Measurements from ENCODE around the gene NUP188. TPM values are rescaled to one million over a fixed set of nuclear protein-coding genes. Genes with fewer than 3 reads are reported as not detected.

NUP188 gene
- total and polyA plus RNA-seq, 10 of the 15 experiments (the other 5 are each of a cell fraction or from before 2014, with no cell fraction given): 1.4 to 73.7 (median 48.9) TPM

DNA sequence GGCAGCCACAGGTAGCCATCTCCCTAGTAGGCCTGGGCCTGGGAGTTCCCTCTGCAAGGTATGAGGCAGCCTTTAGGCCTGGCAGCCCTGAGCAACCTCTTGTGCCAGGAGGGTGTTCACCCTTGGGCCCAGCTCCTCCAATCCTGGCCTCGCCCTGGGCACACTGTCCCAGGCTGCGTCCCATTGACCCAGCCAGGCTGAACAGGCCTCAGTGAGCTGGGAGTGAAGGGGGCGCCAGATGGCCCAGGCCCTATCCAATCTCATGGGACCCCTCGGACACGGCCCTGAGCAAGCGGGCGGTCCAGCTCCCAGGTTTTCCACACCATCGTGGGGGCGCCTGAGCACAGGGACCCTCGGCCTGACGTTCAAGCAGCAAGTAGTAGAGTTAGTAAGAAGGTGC is 66.2 kb downstream of the NUP188 start:
- FAIRE-seq (no peak), DNase-seq (ENCODE audit: low read depth, low spot score) (no peak), ATAC-seq (no peak)
- Histone ChIP-seq H3K4me2 (ENCODE audit: control insufficient read depth, insufficient read depth) (no peak overlapping the region), H3K36me3 (ENCODE audit: control insufficient read depth in 2 of 2, insufficient read depth in 2 of 2, low read length in 1 of 2) (peaks cover 0 to 5% of the 10 kb centered on the region in 2 experiments; a peak in 3 of 4 replicates), H3K4me1 (ENCODE audit: control insufficient read depth, insufficient read depth, low read length) (no peaks in the 10 kb centered on the region), H2AFZ (ENCODE audit: control insufficient read depth, low read depth, low read length) (no peak overlapping the region), H3K27me3 (replicated peaks in 1 of 2; ENCODE audit: control insufficient read depth in 2 of 2, insufficient read depth in 2 of 2, low read length in 1 of 2) (no peaks in the 10 kb centered on the region), H3K9me3 (replicated peaks; ENCODE audit: control insufficient read depth, insufficient read depth, low read length) (no peaks in the 10 kb centered on the region), H3K79me2 (ENCODE audit: control insufficient read depth, insufficient read depth, low read length) (no peaks in the 10 kb centered on the region), H3K9ac (ENCODE audit: control insufficient read depth, insufficient read depth, low read length) (no peak overlapping the region), H4K20me1 (ENCODE audit: control insufficient read depth, insufficient read depth) (no peaks in the 10 kb centered on the region), H3K4me3 (no peak overlapping the region), H3K27ac (ENCODE audit: control insufficient read depth, insufficient read depth) (no peak overlapping the region)
- ChIA-PET RAD21 (ENCODE audit: unreplicated experiment) (no interaction called here), CTCF (interaction anchor here (1.1 kb wide), 1 partner anchor 9 kb away, joined by 3 read pairs; no protein-coding TSS in a partner anchor), POLR2A (interaction anchor here (0.6 kb wide), 1 partner anchor 12 kb away, joined by 3 read pairs; no protein-coding TSS in a partner anchor), SMC1A (ENCODE audit: uncharacterized antibody, unreplicated experiment) (no interaction called here)
- BruUV-seq (replicated peaks): no TSS peak
- intact Hi-C loops (cut with micrococcal nuclease; ENCODE audit: unreplicated experiment): no loop called here
- WGBS (ENCODE audit: insufficient coverage, insufficient replicate concordance, low lambda C conversion rate, missing lambda C conversion rate): 91% methylated on average over 11 of the region's 11 CpGs
- in situ Hi-C loops (cut with MboI): no loop called here
- TF ChIP-seq MEF2B (IDR thresholded peaks at IDR 0.05; ENCODE audit: partially characterized antibody, poor library complexity, severe bottlenecking): no peak
- no peak for TF ChIP-seq CTCF (IDR thresholded peaks at IDR 0.05 in 2 of 3, conservative IDR thresholded peaks at IDR 0.05 in 1 of 3; ENCODE audit: control insufficient read depth in 2 of 3, extremely low read depth in 1 of 3, insufficient read depth in 1 of 3, low read depth in 3 of 3, low read length in 3 of 3)
- no peak for TF ChIP-seq NRF1 (conservative IDR thresholded peaks at IDR 0.05; ENCODE audit: low read depth, low read length)
- no peak for TF ChIP-seq DPF2 (IDR thresholded peaks at IDR 0.05)
- TF ChIP-seq YBX1 (IDR thresholded peaks at IDR 0.05): no peak
- TF ChIP-seq RAD51 (IDR thresholded peaks at IDR 0.05): no peak
- no peak for TF ChIP-seq FOS (IDR thresholded peaks at IDR 0.05; ENCODE audit: borderline replicate concordance, extremely low read depth, insufficient read length)
- no peak for TF ChIP-seq STAT3 (IDR thresholded peaks at IDR 0.05; ENCODE audit: low read depth, low read length)
- no peak for TF ChIP-seq SRF (IDR thresholded peaks at IDR 0.05; ENCODE audit: low read depth in 2 of 2, low read length in 2 of 2)
- no peak for TF ChIP-seq CUX1 (IDR thresholded peaks at IDR 0.05; ENCODE audit: insufficient replicate concordance, low read depth, low read length)
- TF ChIP-seq BRCA1 (IDR thresholded peaks at IDR 0.05; ENCODE audit: low read depth, low read length): no peak
- TF ChIP-seq, protein P1, sequence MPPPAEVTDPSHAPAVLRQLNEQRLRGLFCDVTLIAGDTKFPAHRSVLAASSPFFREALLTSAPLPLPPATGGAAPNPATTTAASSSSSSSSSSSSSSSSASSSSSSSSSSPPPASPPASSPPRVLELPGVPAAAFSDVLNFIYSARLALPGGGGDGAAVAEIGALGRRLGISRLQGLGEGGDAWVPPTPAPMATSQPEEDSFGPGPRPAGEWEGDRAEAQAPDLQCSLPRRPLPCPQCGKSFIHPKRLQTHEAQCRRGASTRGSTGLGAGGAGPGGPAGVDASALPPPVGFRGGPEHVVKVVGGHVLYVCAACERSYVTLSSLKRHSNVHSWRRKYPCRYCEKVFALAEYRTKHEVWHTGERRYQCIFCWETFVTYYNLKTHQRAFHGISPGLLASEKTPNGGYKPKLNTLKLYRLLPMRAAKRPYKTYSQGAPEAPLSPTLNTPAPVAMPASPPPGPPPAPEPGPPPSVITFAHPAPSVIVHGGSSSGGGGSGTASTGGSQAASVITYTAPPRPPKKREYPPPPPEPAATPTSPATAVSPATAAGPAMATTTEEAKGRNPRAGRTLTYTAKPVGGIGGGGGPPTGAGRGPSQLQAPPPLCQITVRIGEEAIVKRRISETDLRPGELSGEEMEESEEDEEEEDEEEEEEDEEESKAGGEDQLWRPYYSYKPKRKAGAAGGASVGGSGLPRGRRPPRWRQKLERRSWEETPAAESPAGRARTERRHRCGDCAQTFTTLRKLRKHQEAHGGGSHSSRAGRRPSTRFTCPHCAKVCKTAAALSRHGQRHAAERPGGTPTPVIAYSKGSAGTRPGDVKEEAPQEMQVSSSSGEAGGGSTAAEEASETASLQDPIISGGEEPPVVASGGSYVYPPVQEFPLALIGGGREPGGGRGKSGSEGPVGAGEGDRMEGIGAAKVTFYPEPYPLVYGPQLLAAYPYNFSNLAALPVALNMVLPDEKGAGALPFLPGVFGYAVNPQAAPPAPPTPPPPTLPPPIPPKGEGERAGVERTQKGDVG (CRISPR knock-in tag; IDR thresholded peaks at IDR 0.05): no peak
- no peak for TF ChIP-seq IRF4 (IDR thresholded peaks at IDR 0.05; ENCODE audit: low read depth, low read length)
- TF ChIP-seq CREM (IDR thresholded peaks at IDR 0.05; ENCODE audit: low read depth): no peak

All from GM12878 (cell line).